T-helper 2 cell treated with Interferon-gamma antibody and Interleukin-4, amounts not matched to agents 5 μg/mL and 100 μg/mL, for 36 hours (primary cell): ENCODE measurements around the gene ZFP92.

Source experiments
- DNase-seq: peaks from one replicate; pipeline ENCODE4 v3.0.0; 2021; ENCODE audit warnings: low spot score
- H3K27ac Mint-ChIP-seq: one replicate; pipeline ENCODE4 v1.8.0; 2021; ENCODE audit warnings: mild to moderate bottlenecking, mixed read lengths
- H3K27me3 Mint-ChIP-seq: one replicate; pipeline ENCODE4 v1.8.0; 2021; ENCODE audit warnings: low read depth, mixed read lengths
- H3K36me3 Mint-ChIP-seq: one replicate; pipeline ENCODE4 v1.8.0; 2021; ENCODE audit warnings: low read depth, mixed read lengths
- H3K4me1 Mint-ChIP-seq: one replicate; pipeline ENCODE4 v1.8.0; 2021; ENCODE audit warnings: low read depth, mixed read lengths
- H3K4me3 Mint-ChIP-seq: one replicate; pipeline ENCODE4 v1.8.0; 2022; ENCODE audit warnings: mild to moderate bottlenecking, moderate library complexity, mixed read lengths
- H3K9me3 Mint-ChIP-seq: one replicate; pipeline ENCODE4 v1.8.0; 2021; ENCODE audit warnings: mixed read lengths

The ZFP92 gene

GRCh38 chrX:153426204-153426603, 14.9 kb downstream of the ZFP92 start:
- no peak overlapping the region for H3K27ac Mint-ChIP-seq
- no peaks in the 10 kb centered on the region for H3K9me3 Mint-ChIP-seq
- DNase-seq = no peak
- no peaks in the 10 kb centered on the region for H3K4me1 Mint-ChIP-seq
- no peak overlapping the region for H3K4me3 Mint-ChIP-seq
- peaks cover 2% of the 10 kb centered on the region for H3K27me3 Mint-ChIP-seq
- no peaks in the 10 kb centered on the region for H3K36me3 Mint-ChIP-seq

- Mint-ChIP-seq H3K27me3 (peaks cover 2% of the 10 kb centered on the region), H3K36me3 (no peaks in the 10 kb centered on the region), H3K27ac (no peak overlapping the region), H3K4me1 (no peaks in the 10 kb centered on the region), H3K4me3 (no peak overlapping the region), H3K9me3 (no peaks in the 10 kb centered on the region)
- no peak for DNase-seq
These were observed 19.5 kb downstream of the ZFP92 start for GRCh38 chrX:153430796-153431195.

DNA sequence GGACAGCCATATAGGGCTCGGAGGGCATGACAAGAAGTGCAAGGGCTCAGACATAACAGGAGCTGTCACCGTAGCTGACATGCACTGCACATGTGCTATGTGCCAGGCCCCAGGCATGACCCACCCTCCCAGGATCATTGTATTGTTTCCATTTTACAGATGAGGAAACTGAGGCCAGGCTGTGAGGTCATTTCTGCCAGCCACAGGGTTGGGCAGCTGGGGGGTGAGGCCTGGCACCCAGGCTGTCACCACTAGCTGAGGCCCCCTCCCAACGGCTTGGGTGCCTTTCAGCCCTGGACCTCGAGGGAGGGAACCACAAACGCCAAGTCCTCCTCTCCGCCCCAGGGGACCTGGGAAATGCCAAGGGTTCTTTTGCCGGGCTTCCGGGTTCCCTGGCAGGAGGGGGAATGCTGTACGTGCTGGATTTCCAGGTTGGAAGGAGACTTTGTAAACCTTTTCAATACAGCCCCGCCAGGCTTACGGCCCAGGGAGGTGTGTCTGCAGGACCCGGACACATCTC, 21.9 kb downstream of the ZFP92 start:
- Mint-ChIP-seq H3K9me3 (no peaks in the 10 kb centered on the region), H3K4me3 (no peak overlapping the region), H3K4me1 (no peaks in the 10 kb centered on the region), H3K27me3 (peaks cover 2% of the 10 kb centered on the region), H3K27ac (no peak overlapping the region), H3K36me3 (no peaks in the 10 kb centered on the region)
- DNase-seq = no peak

DNA sequence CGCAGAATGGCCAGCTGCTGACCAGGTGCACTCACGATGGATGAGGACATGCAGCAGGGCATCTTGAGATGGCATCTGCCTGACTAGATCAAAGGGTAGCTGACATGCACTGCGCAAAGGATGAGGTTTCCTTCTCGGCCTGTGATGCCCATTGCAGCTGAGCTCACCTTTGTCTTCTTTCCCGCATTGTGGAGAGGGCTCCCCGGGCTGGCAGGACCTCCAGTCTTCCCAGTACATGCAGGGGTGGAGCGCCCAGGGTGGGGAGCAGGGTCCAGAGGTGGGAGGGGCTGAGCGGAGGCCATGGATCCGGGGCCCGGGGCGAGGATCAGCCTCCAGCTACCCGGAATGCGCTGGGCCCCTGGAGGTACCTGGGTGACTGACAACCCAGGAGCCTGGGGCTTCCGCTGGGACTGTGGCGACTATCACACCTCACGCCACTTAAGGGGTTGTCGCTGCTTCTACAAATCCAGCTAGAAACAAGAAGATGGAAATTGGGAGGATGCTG, 22.6 kb downstream of the ZFP92 start:
- Mint-ChIP-seq H3K4me1 (no peaks in the 10 kb centered on the region), H3K9me3 (no peaks in the 10 kb centered on the region), H3K36me3 (no peaks in the 10 kb centered on the region), H3K27me3 (no peaks in the 10 kb centered on the region), H3K27ac (no peak overlapping the region), H3K4me3 (no peak overlapping the region)
- no peak for DNase-seq

GRCh38 chrX:153434801-153435200, 23.5 kb downstream of the ZFP92 start:
- DNase-seq = no peak
- Mint-ChIP-seq H3K9me3 (no peaks in the 10 kb centered on the region), H3K36me3 (no peaks in the 10 kb centered on the region), H3K4me3 (no peak overlapping the region), H3K4me1 (no peaks in the 10 kb centered on the region), H3K27me3 (no peaks in the 10 kb centered on the region), H3K27ac (no peak overlapping the region)

GRCh38 chrX:153435845-153436244, 24.6 kb downstream of the ZFP92 start:
- H3K4me3 Mint-ChIP-seq = no peak overlapping the region

DNA sequence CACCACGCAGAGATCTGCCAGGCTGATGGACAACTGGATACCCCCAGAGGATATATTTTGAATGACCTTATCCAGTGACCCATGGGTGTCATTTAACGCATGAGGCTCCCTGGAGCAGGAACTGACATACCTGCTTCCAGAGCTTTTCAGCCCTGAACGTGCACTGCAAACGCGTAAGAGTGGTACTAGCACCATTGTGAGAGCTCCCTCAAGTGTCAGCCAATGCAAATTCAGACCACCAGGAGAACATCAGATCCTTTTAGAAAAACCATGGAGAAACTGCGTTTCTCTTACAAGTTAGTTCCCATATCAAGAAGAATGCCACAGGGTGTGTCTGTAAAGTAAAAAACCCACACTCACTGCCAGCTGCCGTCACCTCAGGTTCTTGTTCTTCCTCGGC, 27.3 kb downstream of the ZFP92 start:
- Mint-ChIP-seq H3K4me1 (no peaks in the 10 kb centered on the region), H3K27ac (no peak overlapping the region), H3K27me3 (no peaks in the 10 kb centered on the region), H3K36me3 (no peaks in the 10 kb centered on the region), H3K9me3 (no peaks in the 10 kb centered on the region), H3K4me3 (no peak overlapping the region)
- DNase-seq = no peak

More at GRCh38 chrX:153435845-153436244, 24.6 kb downstream of the ZFP92 start:
- Mint-ChIP-seq H3K27ac (no peak overlapping the region), H3K27me3 (no peaks in the 10 kb centered on the region), H3K9me3 (no peaks in the 10 kb centered on the region), H3K4me1 (no peaks in the 10 kb centered on the region), H3K36me3 (no peaks in the 10 kb centered on the region)
- DNase-seq = no peak

GRCh38 chrX:153439977-153440376, 28.7 kb downstream of the ZFP92 start:
- DNase-seq = no peak
- Mint-ChIP-seq H3K4me3 (no peak overlapping the region), H3K27ac (no peak overlapping the region), H3K27me3 (no peaks in the 10 kb centered on the region), H3K4me1 (no peaks in the 10 kb centered on the region), H3K36me3 (no peaks in the 10 kb centered on the region), H3K9me3 (no peaks in the 10 kb centered on the region)

- no peak for DNase-seq
- Mint-ChIP-seq H3K4me1 (no peaks in the 10 kb centered on the region), H3K27me3 (no peaks in the 10 kb centered on the region), H3K36me3 (no peaks in the 10 kb centered on the region), H3K27ac (no peak overlapping the region), H3K9me3 (no peaks in the 10 kb centered on the region), H3K4me3 (no peak overlapping the region)
These were observed 29.4 kb downstream of the ZFP92 start for GRCh38 chrX:153440556-153441135.

- Mint-ChIP-seq H3K4me3 (no peak overlapping the region), H3K4me1 (no peaks in the 10 kb centered on the region), H3K27me3 (no peaks in the 10 kb centered on the region)
These were observed 30.0 kb downstream of the ZFP92 start for GRCh38 chrX:153441296-153441695.

DNA sequence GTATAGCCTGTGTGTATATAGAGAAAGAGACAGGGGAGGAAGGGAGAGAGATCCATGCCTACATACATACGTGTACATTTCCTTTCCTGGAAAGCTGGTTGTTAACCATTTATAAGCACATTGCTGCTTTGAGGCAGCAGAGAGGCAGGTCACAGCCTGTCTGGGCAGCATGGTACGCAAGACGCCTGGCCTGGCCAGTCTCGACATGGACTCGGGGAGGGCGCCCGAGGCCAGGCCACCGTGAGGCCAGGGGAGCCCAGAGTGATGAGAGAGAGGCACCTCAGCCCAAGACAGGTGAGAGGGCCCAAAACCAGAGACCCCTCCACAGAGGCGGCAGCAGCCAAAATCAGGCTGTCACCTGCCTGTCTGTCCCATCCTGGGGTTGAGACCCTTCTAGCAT, 30.7 kb downstream of the ZFP92 start:
- Mint-ChIP-seq H3K27ac (no peak overlapping the region), H3K36me3 (no peaks in the 10 kb centered on the region), H3K27me3 (no peaks in the 10 kb centered on the region), H3K4me3 (no peak overlapping the region), H3K9me3 (no peaks in the 10 kb centered on the region), H3K4me1 (no peaks in the 10 kb centered on the region)
- DNase-seq = no peak

More at GRCh38 chrX:153441296-153441695, 30.0 kb downstream of the ZFP92 start:
- Mint-ChIP-seq H3K27ac (no peak overlapping the region), H3K36me3 (no peaks in the 10 kb centered on the region), H3K9me3 (no peaks in the 10 kb centered on the region)
- DNase-seq = no peak

GRCh38 chrX:153442463-153442862, 31.2 kb downstream of the ZFP92 start:
- Mint-ChIP-seq H3K36me3 (no peaks in the 10 kb centered on the region), H3K9me3 (no peaks in the 10 kb centered on the region), H3K4me1 (no peaks in the 10 kb centered on the region), H3K4me3 (no peak overlapping the region), H3K27ac (no peak overlapping the region), H3K27me3 (no peaks in the 10 kb centered on the region)
- DNase-seq = no peak

DNA sequence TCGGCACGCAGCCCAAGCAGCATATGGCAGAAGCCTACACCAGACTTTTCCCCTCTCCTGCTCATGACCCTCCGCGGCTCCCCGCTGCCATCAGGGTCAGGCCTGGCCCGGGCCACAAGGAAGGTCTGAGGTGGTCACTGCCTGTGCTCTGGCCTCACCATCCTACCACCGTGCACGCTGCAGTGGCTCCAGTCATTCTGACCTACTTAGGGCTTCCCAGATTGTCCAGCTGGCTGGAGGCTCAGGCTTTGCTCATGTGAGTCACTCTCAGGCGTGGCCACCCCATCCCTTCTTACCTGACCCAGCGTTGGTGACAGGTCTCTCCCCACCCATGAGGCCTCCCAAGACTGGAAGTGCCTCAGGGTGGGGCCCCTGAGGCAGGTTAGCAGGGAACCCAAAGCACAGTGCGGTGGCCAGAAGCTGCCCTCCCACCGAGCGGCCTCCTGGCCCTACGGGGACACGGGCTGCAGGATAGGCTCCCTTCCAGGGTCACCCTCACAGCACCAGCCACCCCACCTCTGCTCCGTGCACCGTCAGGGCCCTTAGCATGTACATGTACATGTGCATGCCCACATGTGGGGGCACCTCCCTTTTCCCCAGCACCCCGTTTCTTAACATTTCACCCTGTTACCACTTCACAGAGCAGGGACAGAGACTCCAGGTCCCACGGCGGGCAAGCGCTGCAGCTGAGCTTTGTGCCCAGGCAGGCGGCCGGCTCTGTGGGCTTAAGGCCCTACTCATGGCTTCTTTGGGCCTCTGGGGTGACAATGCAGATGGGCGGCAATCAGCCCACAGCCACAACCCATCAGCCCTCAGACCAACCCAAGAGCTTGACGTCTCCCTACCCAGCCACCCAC, 32.4 kb downstream of the ZFP92 start:
- no peak overlapping the region for H3K27ac Mint-ChIP-seq
- H3K4me3 Mint-ChIP-seq = no peak overlapping the region
- no peak for DNase-seq
- no peaks in the 10 kb centered on the region for H3K4me1 Mint-ChIP-seq
- H3K36me3 Mint-ChIP-seq = no peaks in the 10 kb centered on the region
- no peaks in the 10 kb centered on the region for H3K27me3 Mint-ChIP-seq
- no peaks in the 10 kb centered on the region for H3K9me3 Mint-ChIP-seq

DNA sequence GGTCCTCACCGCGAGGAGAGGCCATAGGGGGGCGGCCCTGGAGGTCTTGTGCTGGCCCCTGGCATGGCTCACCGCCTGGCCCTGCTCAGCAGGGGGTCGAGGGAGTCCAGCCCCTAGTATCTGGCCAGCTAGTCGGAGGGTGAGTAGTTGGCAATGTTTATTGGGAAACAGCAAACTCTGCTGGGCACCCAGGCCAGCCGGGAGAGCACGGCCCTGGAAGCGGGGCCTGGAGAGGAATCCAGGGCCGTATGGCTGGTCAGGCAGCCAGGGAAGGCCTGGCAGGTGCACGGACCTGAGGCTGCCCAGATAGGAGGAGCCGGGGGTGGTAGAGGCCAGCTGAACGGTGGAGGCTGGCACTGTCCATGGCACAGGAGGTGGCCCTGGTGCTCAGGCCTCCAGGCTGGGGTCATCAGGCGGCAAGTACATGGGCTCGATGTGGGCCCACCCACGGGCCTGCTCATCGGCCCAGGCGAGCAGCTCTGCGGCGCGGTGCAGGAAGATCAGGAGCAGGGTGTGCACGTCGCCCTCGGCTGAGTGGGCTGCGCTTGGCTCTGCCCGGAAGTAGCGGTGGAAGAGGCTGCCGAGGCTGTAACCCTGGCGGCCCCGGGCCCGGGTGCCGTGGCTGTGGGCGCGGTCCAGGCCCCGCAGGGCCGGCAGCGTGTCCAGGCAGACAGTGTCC, 33.2 kb downstream of the ZFP92 start:
- Mint-ChIP-seq H3K9me3 (no peaks in the 10 kb centered on the region), H3K4me1 (no peaks in the 10 kb centered on the region), H3K36me3 (no peaks in the 10 kb centered on the region), H3K4me3 (no peak overlapping the region), H3K27me3 (no peaks in the 10 kb centered on the region), H3K27ac (no peak overlapping the region)
- no peak for DNase-seq
